ENCODE measurements around the gene MAZ. TPM values are rescaled to one million over a fixed set of nuclear protein-coding genes. Genes with fewer than 3 reads are reported as not detected.
A peak's percentile ranks its signal among the peaks of the same experiment; 100 is the strongest.
"Not testable (repeated sequence)": the region's sequence is repeated elsewhere in the genome, so short reads cannot be mapped to it uniquely, and the experiment has no call there.

MAZ gene
- total RNA-seq, 1 donor from 2014 or later = 267 TPM

DNA sequence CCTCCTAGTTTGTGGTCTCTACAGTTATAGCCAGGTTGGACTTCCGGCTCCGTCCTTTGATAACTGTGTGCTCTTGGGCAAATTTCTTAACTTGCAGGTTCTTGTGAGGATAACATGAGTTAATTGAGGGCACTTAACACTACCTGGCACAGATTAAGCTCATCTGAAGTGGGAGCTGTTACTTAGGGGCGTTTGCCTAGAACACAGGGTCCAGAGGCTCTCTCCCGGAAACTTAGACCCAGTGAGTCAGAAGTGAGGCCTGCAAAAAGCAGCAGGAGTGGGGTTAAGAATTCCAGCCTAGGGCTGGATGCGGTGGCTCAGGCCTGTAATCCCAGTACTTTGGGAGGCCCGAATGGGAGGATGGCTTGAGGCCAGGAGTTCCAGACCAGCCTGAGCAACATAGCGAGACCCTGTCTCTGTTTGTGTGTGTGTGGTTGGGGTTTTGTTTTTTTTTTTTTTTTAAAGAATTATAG lies 15.3 kb downstream of the MAZ start:
- no peak for DNase-seq (ENCODE audit: low read depth, low spot score)

DNA sequence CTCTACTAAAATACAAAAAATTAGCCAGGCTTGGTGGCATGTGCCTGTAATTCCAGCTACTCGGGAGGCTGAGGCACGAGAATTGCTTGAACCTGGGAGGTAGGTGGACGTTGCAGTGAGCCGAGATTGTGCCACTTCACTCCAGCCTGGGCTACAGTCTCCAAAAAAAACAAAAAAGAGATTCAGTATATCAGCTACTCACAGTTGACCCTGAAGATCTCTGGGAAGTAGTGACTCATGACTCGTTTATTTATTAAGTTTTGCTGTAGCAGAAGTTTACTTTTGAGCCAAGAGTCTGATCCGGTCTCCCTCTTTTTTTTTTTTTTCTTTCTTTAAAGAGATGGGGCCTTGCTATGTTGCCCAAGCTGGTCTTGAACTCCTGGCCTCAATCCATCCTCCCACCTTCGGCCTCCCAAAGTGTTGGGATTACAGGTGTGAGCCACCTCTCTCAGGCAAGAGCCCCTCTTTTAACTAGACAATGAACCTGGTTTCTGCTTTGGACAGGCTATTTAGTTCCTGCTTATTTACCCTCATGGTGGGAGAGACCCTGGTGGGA lies 18.3 kb downstream of the MAZ start:
- DNase-seq (ENCODE audit: low read depth, low spot score) = peak; percentile 55

DNA sequence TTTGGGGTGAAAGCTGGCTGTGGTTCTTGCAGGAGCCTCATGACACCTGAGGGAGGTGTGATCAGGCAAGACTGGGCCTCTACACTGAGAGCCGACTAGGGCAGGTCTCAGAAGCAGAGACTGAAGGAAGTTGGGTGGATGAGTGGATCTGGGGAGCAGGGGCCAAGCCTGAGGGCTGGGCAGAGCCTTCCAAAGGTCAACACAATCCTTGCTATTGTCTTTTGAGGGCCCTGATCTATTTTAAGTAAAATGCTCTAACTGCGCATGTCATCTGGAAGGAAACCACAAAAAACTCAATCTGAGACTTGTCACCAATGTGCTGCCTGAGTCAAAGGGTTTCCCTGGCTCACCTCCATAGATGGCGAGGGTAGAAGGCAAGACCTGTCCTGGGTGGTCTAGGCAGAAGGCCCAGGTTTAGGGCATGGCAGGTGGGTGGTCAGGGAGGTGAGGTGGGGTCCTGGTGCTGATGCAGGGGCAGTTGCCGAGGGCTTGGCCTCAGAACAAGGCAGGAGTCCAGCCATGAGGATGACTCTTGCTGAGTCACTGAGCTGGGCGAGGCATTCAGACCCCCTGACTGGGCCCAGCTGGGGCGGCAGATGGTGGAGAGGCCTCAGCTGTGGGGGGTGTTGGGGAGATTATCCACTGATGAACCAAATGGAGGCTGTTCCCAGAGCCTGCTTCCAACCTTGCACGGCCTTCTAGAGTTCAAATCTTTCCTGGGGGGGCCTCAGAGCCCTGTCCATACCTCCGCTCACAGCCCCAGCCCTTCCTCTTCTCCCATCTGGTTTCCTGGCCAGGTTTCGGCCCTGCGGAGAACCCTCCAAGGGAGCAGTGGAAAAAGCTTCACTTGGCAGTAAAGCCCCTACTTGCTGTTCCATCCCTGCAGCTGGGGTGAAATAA lies 19.1 kb downstream of the MAZ start:
- no peak for DNase-seq (ENCODE audit: low read depth, low spot score)

DNA sequence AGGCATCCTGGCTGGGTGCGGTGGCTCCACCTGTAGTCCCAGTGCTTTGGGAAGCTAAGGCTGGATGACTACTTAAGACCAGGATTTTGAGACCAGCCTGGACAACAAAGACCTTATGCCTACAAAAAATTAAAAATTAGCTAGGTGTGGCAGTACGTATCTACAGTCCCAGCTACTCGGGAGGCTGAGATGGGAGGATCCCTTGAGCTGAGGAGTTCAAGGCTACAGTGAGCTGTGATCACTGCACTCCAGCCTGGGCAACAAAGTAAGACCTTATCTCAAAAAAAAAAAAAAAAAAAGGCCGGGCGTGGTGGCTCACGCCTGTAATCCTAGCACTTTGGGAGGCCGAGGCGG lies 20.0 kb downstream of the MAZ start:
- no peak for DNase-seq (ENCODE audit: low read depth, low spot score)

DNA sequence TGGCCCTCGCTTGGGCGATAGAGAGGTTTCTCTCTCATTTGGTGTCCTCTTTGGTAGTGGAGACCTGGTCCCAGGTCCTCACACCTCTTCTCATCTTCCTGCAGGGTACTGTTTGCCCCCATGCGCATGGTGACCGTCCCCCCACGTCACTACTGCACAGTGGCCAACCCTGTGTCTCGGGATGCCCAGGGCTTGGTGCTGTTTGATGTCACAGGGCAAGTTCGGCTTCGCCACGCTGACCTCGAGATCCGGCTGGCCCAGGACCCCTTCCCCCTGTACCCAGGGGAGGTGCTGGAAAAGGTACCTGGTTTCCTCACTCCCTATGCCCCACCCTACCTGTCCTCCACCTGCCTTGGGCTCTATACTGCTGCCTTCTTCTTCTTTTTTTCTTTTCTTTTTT lies 24.4 kb downstream of the MAZ start:
- DNase-seq (ENCODE audit: low read depth, low spot score) = no peak

DNA sequence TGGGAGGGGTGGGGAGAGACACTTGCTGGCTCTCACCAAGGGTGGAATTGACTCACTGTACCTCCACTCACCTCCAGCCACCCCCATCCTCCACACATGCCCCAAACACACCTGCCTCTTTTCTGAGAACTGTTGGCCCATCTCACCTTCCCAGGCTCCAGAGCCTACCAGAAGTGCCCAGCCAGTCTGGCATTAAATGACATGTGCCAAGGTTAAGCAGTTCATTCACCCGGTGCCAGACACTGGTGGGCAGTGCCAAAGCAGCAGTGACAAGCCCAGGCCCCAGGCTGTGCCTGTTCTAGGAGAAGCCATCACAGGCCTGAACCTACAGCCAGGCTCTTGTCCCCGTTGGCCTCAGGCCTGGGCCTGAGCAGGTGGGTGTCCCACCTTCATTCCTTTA lies 25.2 kb downstream of the MAZ start:
- DNase-seq (ENCODE audit: low read depth, low spot score) = no peak

DNA sequence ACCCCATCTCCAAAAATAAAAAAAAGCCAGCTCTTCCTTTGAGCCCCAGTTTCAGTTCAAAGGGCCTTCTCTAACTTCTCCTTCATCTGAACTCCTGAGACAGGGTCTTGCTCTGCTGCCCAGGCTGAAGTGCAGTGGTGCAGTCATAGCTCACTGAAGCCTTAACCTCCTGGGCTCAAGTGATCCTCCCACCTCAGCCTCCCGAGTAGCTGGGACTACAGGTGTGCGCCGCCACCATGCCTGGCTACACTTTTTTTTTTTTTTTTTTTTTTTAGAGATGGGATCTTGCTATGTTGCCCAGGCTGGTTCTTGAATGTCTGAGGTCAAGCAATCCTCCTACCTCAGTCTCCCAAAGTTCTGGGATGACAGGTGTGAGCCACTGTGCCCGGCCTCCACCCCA lies 26.9 kb downstream of the MAZ start:
- not testable (repeated sequence) for DNase-seq (ENCODE audit: low read depth, low spot score)

DNA sequence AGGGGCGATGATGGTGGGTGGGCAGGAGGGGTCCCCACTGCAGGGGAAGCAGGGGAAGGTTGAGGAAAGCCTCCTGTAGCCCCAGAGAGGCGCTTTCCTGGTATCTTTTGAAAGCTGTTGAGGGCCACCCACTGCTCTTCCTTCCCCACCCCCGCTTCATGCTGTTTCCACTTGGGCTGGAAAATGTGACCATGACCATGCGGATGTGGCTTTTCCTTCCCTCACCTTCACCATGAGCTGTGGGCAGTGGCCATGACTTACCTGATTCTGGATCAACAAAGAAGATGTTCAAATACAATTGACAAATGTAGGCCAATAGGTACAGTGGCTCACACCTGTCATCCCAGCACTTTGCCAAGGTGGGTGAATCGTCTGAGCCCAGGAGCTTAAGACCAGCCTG lies 27.8 kb downstream of the MAZ start:
- DNase-seq (ENCODE audit: low read depth, low spot score) = no peak

DNA sequence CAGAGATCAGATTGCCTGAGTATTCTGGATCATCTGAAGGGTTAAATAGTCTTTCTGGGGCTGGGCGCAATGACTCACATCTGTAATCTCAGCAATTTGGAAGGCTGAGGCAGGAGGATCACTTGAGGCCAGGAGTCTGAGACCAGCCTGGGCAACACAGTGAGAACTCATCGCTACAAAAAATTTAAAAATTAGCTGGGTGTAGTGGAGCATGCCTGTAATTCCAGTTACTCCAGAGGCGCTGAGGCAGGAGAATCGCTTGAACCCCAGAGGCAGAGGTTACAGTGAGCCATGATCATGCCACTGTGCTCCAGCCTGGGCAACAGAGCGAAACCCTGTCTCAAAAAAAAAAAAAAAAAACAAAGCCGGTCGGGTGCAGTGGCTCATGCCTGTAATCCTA lies 29.6 kb downstream of the MAZ start:
- no peak for DNase-seq (ENCODE audit: low read depth, low spot score)

DNA sequence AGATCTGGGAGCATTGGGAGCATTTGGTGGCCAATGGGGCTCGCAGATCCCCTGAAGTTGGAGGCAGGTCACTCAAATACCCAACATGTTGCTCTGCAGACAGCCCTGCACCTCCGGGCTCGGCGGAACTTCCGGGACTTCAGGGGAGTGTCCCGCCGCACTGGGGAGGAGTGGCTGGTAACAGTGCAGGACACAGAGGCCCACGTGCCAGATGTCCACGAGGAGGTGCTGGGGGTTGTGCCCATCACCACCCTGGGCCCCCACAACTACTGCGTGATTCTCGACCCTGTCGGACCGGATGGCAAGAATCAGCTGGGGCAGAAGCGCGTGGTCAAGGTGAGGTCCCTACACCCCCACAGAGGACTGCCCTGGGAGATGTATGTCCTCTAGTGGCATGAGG lies 30.3 kb downstream of the MAZ start:
- no peak for DNase-seq (ENCODE audit: low read depth, low spot score)

DNA sequence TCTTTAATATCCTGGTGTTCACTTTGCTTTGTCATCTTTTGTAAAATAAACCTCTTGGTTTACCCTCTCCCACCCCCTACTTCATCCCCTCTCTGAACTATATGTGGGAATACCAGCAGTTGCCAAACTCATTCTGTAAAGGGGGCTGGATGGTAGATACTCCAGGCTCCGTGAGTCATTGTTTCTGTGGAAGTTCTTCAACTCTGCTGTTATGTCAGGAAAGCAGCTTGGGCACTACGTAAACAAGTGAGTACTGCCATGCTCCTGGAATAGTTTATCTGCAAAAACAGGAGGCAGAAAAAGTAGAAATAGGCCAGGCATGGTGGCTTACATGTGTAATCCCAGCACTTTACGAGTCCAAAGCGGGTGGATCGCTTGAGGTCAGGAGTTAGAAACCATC lies 31.5 kb downstream of the MAZ start:
- DNase-seq (ENCODE audit: low read depth, low spot score) = no peak

DNA sequence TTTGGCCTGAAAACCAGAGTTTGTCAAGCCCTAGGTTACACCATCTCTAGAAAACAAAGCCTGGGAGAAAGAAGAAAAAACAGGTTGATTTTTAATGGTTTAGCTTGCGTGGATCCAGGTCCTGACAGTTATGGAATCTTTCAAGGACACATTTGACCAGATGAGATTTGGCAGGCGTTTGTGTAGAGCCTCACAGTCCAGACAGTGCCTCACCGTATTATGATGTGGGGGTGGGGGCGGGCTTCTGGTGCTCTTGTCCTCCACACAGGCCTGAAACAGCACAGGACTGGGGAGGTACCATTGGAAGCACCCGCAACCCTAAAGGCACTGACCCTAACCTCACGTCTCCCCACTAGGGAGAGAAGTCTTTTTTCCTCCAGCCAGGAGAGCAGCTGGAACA lies 33.5 kb downstream of the MAZ start:
- no peak for DNase-seq (ENCODE audit: low read depth, low spot score)

DNA sequence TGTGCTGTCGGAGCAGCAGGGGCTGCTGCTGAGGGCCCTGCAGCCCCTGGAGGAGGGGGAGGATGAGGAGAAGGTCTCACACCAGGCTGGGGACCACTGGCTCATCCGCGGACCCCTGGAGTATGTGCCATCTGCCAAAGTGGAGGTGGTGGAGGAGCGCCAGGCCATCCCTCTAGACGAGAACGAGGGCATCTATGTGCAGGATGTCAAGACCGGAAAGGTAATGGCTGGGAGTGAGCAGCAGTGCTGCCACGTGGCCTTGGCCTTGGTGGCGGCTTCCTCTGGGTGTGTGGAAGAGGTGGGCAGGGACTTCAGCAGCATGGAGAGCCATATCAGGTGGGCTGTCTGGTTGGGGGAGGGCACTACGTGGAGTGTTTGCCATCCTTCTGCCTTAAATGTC lies 33.9 kb downstream of the MAZ start:
- DNase-seq (ENCODE audit: low read depth, low spot score) = no peak

DNA sequence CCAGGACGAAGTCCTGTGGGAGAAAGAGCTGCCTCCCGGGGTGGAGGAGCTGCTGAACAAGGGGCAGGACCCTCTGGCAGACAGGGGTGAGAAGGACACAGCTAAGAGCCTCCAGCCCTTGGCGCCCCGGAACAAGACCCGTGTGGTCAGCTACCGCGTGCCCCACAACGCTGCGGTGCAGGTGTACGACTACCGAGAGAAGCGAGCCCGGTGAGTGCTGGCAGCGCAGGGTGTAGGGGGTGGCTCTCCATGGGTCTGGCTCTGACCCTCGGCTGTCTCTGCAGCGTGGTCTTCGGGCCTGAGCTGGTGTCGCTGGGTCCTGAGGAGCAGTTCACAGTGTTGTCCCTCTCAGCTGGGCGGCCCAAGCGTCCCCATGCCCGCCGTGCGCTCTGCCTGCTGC lies 35.3 kb downstream of the MAZ start:
- no peak for DNase-seq (ENCODE audit: low read depth, low spot score)

DNA sequence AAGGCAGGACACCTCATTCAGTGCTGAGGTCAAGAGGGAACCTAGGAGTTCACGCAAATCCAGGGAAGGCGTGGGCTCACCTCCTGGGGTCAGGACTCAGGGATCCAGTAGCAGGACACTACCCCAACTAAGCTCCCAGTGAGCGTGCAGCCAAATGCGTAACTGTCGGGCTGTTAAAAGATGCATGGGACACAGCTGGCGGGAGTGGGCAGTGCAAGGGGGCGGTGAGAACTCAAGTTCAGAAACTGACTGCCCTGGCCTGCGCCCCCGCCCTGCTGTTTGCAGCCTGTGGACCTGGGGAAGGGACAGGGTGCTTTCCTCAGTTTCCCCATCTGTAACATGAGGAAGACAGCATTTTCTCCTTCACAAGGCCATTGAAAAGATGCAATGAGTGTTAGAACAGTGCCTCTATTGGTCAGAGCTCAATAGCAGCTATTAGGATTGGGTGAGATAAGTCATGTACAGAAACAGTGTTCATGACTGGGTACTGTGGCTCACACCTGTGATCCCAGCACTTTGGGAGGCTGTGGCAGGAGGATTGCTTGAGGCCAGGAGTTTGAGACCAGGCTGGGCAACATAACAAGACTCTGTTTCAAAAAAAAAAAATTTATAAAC lies 36.5 kb downstream of the MAZ start:
- no peak for DNase-seq (ENCODE audit: low read depth, low spot score)

DNA sequence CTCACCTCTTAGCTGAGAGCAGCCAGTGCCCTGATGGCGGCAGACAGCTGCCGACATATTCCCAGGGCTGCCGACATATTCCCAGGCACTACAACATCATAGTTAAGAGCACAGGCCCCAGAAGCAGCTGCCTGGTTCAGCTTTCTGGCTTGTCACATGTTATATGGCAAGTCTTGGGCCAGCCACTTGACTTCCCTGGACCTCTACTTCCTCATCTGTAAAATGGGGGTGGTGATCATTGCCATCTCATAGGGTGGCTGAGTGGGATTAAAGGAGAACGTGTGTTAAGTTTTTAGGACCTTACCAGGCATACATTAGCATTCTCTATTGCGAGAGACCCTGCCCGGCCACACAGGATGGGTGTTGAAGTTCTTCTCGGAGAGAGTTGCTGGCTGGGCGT lies 37.6 kb downstream of the MAZ start:
- no peak for DNase-seq (ENCODE audit: low read depth, low spot score)

DNA sequence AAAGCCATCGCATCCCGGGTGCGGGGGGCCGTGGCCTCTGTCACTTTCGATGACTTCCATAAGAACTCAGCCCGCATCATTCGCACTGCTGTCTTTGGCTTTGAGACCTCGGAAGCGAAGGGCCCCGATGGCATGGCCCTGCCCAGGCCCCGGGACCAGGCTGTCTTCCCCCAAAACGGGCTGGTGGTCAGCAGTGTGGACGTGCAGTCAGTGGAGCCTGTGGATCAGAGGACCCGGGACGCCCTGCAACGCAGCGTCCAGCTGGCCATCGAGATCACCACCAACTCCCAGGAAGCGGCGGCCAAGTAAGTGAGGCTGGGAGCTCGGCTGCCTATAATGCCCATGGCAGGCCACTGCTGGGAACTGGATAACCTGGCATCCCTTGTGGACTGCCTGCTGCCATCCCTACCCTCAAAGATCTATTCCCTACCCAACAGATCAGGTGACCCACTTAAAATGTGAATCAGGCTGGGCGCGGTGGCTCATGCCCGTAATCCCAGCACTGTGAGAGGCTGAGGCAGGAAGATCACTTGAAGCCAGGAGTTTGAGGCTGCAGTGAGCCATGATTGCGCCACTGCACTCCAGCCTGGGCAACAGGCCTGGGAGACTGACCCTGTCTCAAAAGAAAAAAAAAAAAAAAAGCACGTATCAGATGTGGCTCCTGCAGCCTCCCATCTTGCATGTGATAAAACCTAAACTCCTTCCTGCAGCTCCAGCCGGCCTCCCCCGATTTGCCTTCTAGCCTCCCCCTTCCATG lies 38.4 kb downstream of the MAZ start:
- no peak for DNase-seq (ENCODE audit: low read depth, low spot score)

DNA sequence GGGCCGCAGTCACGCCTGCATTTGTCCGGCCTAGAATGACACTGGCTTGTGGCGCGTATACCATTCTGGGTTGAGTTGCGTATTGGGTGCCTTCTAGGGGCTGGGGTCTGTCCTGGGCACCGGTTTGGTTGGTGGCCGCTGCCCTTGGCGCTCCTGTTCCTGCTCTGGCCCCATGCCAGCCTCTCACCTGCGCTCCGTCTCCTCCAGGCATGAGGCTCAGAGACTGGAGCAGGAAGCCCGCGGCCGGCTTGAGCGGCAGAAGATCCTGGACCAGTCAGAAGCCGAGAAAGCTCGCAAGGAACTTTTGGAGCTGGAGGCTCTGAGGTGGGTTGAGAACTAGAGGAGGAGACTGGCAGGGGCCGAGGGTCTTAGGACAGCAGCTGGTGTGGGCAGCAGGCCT lies 39.3 kb downstream of the MAZ start:
- no peak for DNase-seq (ENCODE audit: low read depth, low spot score)

DNA sequence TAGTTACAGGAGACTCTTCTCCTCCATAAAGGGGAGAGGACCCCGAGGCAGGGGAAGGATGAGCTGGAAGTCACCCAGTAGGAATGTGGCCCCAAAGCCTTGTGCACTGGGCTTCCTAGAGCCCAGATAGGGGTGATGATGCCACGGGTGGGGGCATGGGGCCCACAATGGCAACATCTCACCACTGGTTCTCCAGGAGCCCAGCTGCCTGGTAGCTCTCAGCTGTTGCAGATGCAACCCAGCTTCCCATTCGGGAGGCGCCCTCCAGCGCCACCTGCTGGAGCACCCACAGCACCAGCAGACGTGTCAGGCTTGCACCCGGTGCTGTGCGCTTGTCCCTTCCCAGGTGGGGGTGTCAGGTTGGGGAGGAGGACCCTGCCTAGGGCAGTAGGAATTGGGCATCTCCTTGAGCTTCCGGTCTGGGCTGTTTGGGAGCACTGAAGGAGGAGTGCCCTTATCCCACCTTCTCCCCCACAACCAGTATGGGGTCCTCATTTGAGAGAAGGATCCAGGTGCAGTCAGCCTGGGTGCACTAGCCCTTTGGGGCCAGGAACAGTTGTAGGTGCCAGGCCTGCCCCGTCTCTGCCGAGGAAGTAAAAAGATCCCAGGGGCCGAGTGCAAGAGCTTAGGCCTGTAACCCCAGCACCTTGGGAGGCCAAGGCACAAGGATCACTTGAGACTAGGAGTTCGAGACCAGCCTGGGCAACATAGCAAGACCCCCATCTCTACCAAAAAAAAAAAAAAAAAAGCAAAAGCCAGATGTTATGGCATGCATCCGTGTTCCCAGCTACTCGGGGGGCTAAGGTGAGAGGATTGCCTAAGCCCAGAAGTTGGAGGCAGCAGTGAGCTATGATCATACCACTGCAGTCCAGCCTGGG lies 42.3 kb downstream of the MAZ start:
- peak; percentile 46 for DNase-seq (ENCODE audit: low read depth, low spot score)

DNA sequence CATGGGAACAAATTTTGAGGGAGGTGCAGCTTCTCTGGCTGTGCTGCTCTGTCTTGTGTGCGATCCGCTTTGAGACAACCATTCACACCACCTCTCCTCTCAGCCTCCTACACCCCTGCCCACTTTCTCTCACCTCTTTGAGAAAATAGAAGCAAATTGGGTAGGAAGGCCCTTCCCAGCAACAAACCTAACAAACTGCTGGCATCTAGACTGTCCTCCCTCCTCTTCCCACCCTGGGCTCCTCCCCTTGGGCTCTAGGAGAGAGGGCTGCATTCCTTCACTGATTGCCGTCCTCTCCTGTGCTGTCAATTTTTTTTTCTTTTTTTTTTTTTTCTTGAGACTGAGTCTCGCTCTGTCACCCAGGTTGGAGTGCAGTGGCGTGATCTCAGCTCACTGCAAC lies 43.2 kb downstream of the MAZ start:
- DNase-seq (ENCODE audit: low read depth, low spot score) = no peak

DNA sequence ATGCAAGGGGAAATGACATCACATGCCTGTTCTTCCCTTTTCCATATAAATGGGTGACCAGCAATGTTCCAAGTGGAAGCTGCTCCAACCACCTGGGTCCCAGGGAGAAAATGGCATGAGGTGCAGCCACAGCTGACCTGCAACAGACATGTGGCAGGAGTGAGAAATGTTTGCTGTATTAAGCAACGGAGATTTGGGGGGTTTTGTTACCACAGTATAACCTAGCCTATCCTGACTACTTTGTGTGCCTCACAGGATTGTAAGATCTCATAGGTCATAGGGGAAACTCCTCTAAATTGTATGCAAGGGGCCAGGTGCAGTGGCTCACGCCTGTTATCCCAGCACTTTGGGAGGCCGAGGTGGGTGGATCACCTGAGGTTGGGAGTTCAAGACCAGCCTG lies 44.7 kb downstream of the MAZ start:
- DNase-seq (ENCODE audit: low read depth, low spot score) = no peak
